ENCODE data around the gene NCKIPSD.

The NCKIPSD gene

DNA sequence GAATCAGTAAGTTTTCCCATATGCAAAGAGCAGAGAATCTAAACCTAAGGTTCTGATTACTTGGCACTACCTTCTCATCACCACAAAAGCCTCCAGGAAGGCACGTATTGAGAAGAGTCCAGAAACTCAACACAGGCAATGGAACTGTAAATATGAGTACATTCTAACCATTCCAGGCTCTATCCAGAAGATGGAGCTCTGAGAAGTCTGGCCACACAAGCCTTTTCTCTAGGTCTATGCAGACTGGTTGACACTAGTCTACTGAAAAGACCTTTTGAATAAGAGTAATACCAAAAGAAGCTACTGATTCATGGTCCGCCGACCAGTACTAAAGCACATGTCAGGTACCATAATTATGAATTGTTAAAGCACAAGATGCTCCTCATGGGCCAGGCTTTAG lies 12.2 kb upstream of the NCKIPSD start:
- in situ Hi-C loops (cut with HindIII; ENCODE audit: low sequenced_read_pairs): no loop called here

DNA sequence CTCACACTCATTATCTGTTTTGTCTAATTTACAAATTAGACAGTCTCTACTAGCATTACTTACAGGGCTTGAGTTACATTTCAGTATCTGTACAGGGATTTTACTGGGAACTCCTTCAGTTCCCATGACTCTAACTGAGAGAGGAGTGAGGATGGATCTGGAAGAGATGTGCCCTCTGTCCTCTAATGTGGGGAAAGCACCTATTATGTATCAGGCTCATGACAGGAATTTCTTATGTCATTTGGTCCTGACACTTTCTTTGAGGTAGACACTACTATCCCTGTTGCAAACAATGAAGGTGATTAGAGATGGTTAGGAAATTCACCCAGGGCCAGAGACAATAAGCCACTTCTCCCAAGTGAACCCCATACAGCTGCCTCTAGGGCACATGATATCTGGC lies 10.9 kb upstream of the NCKIPSD start:
- in situ Hi-C loops (cut with HindIII; ENCODE audit: low sequenced_read_pairs): no loop called here

DNA sequence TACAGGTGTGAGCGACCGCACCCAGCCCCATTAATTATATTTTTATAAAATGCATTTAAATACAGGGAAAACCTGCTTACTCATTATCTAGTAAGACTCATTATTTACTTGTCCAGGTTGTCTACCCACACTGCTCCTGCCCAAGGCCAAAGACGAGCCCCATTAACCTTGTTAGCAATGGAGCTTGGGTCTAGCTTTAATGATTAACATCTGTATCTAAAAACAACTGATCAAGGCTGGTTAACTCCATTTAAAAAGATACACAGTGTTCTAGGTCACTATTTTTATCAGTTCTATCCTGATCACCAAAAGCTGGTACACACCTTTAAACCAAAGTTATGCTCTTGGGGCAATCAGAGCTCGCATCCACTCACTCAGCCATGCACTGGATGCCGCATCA lies 10.4 kb upstream of the NCKIPSD start:
- in situ Hi-C loops (cut with HindIII; ENCODE audit: low sequenced_read_pairs): no loop called here

DNA sequence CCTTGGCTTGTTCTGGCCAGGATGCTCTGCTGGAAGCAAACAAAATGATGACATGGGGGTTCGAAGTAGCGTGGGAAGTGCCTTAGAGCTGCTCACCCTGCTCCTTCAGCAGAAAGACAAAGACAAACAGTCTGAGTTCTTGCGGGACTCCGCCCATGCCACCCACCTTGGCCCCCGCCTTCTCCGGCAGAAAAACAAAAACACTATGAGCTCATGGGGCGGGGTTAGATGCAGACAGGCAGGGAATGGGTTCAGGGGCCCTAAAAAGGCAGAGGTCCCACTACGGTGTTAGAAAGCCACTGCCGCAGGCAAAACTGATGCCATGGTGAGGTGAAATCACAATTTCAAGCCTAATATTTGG lies 9.7 kb upstream of the NCKIPSD start:
- in situ Hi-C loops (cut with HindIII; ENCODE audit: low sequenced_read_pairs): no loop called here

DNA sequence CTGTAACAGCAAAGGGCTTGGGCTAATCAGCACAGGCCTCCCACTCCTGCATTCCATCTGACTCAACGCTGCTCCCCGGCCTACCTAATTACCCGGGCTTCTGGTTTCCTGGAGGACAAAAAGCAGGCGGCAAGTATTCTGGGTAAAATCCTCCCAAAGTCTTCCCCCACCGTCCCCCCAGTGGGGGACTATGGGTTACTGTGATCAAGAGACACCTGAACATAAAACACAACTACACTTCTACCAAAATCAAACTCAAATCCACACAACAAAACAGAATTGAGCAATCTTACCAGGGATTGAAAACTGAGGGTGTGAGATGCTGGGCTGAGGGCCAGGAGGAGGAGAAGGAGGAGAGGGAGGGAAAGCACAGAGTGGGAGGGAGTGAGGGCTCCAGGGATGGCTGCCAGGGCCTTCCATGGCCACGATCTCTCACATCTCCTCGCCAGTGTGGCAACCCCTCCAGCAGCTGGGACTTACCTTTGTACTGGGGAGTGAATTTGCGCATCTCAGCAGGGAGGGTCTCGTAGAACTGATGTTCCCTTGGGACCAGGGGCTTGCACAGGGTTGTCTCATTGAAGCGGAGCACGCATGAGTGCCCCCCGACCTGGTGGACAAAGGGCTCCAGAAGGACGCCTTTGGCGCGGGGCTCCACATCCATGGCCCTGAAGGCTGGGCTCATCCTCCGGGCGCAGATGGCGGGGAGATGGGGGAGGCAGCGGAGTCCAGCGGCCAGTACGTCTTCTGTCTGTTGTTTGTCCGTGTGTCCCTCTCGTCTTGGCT lies 9.1 kb upstream of the NCKIPSD start:
- in situ Hi-C loops (cut with HindIII; ENCODE audit: low sequenced_read_pairs): no loop called here

DNA sequence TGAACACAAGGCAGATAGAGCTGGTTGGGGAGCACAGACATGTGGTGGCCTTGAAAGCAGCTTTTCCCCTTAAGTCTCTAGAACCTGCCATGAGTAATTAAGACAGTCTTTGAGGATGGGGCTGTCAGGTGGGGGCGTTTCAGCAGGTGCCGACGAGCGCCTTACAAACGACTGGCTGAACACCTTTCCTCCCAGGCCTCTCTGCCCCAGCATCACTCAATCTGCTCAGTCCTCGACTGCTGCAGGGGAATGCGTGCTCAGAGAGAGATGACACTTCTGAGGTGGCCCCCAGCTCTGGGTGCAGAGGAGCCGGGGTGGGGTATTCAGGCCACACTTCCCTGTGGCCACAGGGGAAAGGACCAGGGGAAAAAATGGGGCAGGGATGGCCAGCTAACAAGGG lies 8.1 kb upstream of the NCKIPSD start:
- in situ Hi-C loops (cut with HindIII; ENCODE audit: low sequenced_read_pairs): no loop called here

DNA sequence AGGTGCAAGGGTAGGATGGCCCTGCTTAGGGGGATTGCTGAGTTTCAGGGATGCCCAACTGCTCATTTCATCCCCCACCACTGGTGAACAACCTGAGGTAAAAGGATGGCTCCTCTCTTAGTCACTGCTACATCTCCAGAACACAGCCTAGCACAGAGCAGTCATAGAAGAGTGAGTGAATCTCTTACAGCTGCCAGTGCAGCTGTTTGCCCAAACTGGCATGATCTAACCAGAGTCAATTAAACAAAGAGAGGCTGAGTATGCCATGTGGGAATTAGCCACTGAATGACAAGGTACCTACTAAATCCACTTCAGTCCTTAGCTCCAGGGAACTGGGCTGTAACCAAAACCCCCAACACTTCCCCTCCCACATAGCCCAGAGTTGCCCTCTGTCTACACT lies 6.8 kb upstream of the NCKIPSD start:
- in situ Hi-C loops (cut with HindIII; ENCODE audit: low sequenced_read_pairs): no loop called here

DNA sequence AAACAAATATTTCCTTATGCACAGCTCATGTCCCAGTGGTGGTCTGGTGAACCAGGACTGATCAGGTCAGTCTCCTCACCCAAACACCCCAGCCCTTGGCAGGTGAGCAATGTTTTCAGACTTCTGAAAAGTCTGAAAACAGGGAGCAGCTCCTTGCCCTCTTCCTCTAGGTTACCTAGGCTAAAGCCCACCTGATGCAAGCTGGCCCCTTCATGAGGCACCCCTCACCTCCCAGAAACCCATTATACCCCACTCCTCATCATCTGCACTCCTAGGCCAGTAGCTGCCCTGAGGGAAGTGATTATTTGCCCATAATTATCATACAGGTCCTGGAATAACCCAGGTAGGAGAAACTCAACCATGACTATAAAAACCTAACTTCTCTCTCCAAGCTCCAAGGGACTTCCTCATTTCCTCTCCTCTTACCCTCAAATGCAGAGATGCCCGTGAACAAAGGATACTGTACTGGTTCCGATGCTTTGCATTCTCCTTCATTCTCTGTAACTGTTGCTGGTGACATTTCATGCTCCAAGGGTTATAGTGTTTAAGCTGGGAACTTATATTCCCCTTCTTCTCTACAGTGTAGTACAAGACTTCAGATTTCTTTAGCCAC lies 5.2 kb upstream of the NCKIPSD start:
- in situ Hi-C loops (cut with HindIII; ENCODE audit: low sequenced_read_pairs): no loop called here

DNA sequence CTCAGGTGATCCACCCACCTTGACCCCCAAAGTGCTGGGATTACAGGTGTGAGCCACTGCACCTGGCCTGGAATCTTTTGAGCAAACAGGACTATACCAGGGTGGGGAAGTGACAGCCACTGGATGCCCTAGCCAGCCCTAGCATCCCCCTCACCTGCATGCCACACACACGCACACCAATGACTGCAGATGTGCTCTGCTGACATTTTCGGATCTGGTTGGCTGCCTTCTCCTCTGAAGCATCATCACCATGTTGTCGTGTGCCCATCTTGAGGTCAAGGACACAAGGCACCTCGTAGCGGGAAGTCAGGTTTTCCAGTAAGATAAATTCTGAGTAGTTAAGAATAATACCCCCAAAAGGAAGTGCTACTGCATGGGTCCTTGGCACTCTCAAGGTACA lies 3.7 kb upstream of the NCKIPSD start:
- in situ Hi-C loops (cut with HindIII; ENCODE audit: low sequenced_read_pairs): no loop called here

DNA sequence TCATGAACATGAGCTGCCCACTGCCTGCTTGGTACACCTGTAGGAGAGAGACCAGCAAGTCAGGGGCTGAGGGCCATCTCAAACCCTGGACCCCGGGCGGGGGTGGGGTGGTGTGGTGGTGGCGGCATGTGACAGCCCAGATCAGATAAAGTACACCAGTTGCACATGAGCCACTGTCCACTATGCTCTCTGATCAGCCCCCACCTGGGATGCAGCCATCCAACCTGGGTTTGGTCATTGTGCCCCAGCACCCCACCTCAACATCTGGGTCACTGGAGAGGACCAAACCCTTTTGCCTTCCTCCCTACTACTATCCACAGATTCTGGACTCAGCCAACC lies 3.0 kb upstream of the NCKIPSD start:
- in situ Hi-C loops (cut with HindIII; ENCODE audit: low sequenced_read_pairs): no loop called here

DNA sequence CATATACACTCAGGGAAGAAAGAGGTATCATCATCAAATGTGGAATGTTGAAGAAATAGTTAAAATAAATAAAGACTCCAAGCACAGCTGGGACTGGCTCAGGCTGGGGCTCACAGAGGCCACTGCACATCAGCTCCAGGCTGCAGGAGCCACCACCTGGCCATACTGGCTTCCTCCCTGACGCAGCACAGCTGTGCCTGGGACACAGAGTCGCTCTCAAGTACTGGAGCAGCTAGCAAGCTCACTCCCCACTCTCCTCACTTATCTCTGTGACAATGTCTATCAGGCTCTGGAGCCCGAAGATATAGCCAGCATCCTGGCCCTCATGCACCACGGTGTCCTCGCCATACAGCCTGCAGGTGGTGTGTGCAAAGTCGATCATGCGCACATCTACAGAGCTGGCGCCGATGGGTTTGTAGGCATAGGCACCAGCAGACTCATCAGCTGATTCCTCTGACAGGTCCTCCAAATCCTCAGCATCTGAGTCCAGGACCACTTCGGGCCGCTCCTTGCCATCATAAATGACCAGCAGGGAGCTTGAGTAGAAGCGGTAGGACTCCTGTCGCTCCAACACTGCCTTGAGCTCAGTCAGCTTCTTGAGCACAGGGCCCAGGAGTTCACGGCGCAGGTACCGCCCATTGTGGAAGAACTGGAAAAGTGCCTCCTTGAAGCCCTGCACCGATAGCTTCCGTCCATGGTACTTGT lies 2.5 kb upstream of the NCKIPSD start:
- in situ Hi-C loops (cut with HindIII; ENCODE audit: low sequenced_read_pairs): no loop called here

DNA sequence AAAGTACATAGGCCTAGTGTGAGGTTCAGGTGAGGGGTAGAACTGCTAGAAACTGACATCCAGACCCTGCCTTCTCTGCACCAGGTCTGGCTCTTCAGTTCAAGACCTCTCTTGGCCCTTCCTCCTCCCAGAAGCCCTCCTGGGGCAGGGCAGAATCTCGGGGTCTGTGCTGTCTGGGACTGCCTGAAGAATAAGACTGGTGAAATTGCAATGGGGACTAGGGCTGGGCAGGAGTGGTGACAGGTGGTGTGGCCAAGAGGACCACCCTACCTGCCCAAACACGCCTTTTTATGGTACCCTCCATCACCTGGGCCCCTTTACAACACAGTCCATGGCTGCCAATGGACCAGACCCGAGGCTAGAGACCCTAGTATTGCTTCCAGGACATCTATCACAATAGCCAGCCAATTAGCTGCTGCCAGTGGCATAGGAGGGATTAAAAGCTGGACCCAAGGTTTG lies 1.5 kb upstream of the NCKIPSD start:
- in situ Hi-C loops (cut with HindIII; ENCODE audit: low sequenced_read_pairs): no loop called here

DNA sequence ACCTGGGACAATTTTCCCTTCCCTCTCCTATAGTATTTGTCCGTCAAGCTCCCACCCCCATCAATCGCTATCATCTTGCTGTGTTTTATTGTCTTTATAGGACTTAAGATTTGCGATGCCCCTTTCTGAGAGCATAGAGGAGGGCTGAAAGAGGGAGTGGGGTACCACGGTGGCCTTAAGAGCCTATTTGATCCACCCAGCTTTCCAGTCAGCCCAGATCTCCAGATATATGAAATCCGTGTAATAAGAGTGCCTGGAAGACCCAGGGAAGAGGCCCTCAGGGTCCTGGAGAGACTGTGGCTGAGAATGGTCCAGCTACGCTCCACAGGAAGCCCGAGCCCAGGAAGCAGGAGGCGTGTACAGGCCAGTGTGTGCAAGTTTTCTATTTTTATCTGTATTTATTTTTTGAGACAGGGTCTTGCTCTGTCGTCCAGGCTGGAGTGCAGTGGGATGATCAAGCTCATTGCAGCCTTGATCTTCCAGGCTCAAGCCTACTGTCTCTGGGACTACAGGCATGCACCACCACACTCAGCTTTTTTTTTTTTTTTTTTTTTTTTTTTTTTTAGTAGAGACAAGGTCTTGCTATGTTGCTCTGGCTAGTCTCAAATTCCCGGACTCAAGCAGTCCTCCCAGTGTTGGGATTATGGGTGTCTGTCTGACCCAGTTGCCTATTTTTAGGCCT lies 964 bp upstream of the NCKIPSD start:
- in situ Hi-C loops (cut with HindIII; ENCODE audit: low sequenced_read_pairs): no loop called here

DNA sequence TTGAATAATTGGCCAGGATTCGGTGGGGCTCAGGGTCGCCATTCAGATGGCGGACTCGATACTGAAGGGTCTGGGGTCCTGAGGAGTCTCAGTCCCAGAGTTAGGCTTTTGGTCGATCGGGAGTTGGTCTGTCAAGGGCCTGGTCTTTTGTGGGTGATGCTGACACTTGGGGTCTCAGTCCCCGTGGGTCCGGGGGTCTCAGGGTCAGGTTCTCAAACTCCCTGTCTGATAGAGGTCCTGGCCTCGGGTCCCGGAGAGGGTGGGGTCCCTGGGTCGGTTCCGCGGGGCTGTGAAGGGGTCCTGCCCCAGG lies 467 bp downstream of the NCKIPSD start:
- in situ Hi-C loops (cut with HindIII; ENCODE audit: low sequenced_read_pairs): no loop called here

DNA sequence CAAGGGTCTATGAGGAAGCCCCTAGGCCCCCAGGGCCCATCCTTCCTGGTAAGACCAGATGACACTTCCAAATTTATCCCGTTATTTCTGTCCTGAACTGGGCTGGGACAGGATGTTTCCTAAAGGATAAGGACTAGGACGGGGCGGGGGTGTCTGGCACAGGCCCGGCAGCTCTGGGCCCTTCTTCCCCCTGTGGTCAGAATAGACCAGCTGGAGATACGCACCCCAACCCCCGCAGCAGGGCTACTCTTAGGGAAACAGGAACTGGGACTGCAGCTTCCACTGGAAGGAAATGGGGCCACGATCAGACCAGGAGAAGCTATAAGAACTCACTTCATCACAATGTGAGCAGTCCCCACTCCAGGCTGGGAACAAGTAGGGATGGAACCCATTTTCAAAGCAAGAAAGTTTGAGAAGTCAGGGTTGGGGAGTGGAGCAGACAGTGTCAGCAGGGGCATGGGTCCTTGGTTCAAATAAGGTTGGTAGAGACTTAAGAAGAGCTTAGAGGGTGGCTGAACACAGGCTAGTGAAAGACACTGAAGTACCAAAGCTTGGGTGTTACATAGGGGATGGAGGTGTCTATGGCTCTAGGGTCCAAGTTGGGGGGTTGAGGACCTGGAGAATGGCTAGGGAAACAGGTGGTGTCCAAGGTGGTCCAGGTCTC lies 1.1 kb downstream of the NCKIPSD start:
- in situ Hi-C loops (cut with HindIII; ENCODE audit: low sequenced_read_pairs): no loop called here

DNA sequence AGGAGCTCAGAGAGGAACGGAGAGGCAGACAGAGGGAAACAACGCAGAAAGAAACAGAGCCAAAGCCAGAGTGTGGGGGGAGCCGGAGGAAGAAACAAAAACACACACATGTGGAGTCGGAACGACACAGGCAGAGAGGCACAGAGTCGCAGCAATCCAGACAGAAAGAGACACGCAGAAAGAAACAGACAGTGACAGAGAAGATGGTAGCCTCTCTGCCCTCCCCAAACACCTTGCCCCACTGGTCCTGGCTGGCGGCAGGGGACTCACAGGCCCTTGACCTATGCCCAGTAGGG lies 1.7 kb downstream of the NCKIPSD start:
- in situ Hi-C loops (cut with HindIII; ENCODE audit: low sequenced_read_pairs): no loop called here

DNA sequence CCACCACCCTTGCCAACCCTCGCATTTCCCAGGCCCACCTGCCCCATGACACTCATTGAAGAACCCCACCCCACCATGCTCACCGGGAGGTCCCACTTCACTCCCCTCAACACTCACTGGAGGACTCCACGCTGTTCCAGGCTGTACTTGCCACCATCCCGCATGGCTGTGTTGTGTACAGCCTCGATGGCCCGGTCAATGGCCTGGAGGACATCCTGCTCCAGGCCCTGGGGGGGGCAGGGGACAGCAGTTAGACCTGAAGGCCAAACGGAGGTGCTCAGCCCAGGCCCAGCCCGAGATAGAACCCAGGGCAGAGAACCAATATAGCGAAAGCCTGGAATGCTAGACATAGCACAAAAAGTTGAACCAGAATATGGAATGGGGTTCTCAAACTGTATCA lies 2.9 kb downstream of the NCKIPSD start:
- in situ Hi-C loops (cut with HindIII; ENCODE audit: low sequenced_read_pairs): no loop called here

DNA sequence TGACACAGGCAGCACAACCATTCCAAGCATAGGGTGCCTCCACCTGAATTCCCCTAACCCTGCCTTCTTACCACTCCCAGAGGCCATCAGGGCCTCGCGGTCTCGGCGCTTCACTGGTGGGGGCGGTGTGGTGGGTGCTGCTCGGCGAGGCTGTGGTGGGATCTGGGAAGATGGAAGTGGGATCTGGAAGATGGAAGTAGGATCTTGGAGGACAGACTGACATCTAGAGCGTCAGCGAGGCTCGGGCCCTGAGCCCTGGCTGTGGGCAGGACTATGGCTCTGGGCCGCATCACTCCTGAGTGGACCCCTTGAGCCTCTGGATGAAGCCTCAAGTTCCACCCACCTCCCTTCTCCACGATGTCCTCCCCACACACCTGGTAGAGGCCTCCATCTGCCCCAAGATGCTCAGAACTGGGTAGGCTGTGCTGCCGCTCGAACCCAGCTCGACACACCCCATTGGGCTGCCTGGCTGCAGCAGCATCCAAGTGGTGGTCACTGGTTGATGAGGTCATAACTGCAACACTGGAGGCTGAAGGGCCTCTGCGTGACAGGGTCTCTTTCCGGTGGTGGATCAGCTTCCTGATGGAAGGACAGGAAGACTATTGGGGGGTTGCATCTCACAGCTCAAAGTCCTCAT lies 3.6 kb downstream of the NCKIPSD start:
- in situ Hi-C loops (cut with HindIII; ENCODE audit: low sequenced_read_pairs): no loop called here

DNA sequence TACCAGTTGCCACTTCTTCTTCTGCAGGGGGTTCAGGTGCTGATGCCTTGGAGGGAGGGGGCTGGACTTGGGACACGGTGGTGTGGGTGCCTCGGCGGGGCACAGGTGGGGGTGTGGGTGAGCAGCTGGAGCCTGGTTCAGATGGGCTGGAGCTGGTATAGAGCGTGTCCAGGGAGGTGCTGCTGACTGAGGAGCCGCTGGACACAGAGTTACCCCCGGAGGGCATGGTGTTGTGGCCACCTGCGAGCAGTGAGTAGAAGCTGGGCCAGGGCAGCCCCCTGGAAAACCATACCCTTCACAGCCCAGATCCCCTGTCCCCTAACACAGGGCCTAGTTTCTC lies 4.2 kb downstream of the NCKIPSD start:
- in situ Hi-C loops (cut with HindIII; ENCODE audit: low sequenced_read_pairs): no loop called here

DNA sequence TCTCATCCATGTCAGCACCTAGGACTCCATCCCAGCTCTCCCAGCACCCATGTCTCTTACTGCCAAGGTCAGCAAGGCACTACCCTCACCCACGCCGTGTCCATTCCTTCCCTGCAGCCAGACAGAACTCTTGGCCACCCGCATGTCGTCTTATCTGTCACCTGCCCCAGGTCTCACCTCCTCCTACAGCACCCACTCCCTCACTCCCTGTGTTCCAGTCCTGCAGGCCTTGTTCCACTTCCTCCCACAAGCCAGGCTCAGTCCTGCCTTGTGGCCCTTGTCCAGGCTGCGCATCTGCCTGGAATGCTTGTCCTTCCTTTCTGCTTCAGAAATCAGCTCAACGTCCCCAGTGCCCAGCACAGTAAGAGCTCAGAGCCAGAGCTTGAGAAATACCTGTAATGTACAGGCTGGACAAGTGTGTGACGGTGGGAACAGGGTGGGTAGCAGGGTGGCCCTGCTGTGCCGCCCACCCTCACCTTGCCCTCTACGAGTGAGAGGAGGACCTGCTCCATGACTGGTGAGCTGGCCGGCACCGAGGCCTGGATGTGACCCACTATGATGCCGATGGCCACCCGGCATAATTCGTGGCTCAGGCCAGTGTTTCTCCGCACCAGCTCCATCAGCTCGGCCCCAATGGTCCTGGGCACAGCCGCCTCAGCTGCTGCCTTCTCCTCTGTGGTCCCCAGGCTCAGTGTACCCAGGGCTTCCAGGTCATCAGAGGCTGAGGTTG lies 4.7 kb downstream of the NCKIPSD start:
- in situ Hi-C loops (cut with HindIII; ENCODE audit: low sequenced_read_pairs): no loop called here
